Activated CD8-positive, alpha-beta memory T cell treated with anti-CD3 and anti-CD28 coated beads, Interleukin-2, amount 50 U/mL, for 1 hour (primary cell): ENCODE measurements around the gene C3orf62.
"Not testable (repeated sequence)": the region's sequence is repeated elsewhere in the genome, so short reads cannot be mapped to it uniquely, and the experiment has no call there.

ENCODE experiments used
- DNase-seq: peaks from one replicate; pipeline ENCODE4 v3.0.0-alpha.2; 2020; ENCODE audit errors: extremely low read depth

The C3orf62 gene

DNA sequence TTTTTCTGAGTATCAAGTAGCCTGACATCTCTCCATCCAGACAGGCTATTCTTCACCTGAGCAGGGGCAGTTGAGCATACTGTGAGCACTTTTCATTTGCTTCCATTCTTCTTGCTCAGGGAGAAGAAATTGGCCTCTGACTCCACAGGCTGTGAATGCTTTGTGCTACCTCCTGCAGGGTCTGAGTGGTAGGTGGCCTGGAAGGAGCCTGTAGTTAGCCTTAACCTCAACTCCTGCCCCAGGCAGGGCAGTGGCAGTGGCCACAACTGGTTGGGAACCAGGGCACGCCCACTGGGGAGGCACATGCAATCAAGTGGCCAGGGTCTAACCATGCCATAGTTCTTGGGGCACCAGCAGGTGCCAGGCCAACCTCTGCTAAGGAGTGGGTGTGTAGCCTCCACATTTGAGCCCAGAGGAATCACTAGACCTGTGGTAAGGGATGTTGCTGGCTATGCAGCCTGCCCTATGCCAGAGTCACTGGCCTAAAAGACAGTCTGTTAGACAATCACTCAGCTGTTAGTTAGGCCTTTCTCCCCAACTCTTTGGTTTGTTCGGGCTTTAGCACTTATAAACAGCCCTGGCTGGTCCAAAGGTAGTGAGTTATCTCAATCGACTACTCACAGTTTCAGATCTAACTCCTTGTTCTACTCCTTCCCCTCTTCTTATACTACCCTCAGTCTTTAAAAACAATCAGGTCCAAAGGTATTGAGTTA lies 7.4 kb downstream of the C3orf62 start:
- DNase-seq = no peak

- DNase-seq = no peak
These were observed 10.5 kb downstream of the C3orf62 start for GRCh38 chr3:49266410-49267095.

- DNase-seq = no peak
These were observed 11.2 kb downstream of the C3orf62 start for GRCh38 chr3:49265661-49266386.

- no peak for DNase-seq
These were observed 13.7 kb downstream of the C3orf62 start for GRCh38 chr3:49263159-49263889.

GRCh38 chr3:49260806-49261324 lies 16.2 kb downstream of the C3orf62 start:
- DNase-seq = no peak

DNA sequence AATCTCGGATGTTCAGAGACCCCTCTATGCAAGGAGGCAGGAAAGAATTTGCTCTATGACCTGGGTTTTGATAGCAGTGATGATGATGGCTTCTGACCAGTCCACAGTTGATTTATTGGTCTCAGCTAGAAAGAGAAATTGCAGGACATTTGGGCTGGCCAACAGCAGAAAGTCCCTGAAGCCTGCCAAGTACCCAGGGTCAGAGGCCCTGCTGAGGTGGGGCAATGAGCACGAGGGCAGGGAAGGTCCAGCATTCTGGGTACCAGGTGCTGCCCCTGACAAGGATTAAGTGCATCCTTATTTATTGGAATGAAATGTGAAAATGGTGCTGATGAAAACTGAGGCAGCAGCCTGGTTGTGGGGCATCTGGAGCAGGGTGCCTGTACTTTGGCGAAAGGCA lies 19.8 kb downstream of the C3orf62 start:
- no peak for DNase-seq

GRCh38 chr3:49255718-49256511 lies 21.1 kb downstream of the C3orf62 start:
- DNase-seq = no peak

GRCh38 chr3:49255112-49255511 lies 21.9 kb downstream of the C3orf62 start:
- DNase-seq = no peak

DNA sequence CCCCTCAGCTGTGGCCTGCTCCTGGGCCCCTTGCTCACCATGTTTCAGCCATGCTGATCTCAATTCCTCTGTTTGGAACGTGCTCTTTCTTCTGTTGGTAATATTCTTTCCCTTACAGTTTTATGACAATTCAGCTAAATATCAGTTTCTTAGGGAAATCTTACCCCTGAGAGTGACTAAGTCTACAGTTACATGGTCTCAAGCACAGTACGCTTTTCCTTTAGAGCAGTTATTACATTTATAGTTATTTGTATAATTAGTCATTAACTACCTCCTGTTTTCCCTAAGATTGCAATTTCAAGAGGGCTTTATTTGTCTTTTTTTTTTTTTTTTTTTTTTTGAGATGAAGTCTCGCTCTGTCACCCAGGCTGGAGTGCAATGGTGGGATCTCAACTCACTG lies 23.5 kb downstream of the C3orf62 start:
- DNase-seq = no peak

GRCh38 chr3:49248840-49249227 lies 28.2 kb downstream of the C3orf62 start:
- no peak for DNase-seq

DNA sequence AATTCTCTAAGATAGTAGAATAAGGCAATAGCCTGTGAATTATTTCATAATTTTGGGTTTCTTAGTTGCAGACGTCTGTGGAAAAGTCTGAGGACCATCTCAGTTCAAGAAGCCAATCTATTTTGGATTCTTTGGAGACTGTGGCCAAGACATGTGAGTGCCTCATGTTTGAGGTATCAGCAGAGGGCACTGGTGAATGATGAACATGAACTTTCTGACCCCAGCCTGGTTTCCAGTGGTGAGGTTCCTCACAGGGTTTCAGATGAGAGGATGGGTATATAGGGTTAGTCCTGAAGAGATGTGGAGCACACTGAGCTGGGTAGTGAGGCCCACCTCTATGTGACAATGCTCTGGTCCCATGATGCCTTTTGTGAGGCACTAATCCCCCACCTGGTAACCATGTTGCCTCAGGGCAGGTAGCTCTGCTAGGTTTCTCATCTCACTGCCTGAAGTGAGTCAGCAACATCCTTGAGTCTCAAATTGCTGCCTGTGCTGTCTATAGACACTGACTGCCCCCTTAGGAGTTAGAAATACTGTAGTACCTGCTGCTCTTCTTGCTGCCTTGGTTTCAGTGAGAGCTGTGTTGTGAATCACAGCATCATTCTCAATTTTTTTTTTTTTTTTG lies 32.3 kb downstream of the C3orf62 start:
- no peak for DNase-seq

DNA sequence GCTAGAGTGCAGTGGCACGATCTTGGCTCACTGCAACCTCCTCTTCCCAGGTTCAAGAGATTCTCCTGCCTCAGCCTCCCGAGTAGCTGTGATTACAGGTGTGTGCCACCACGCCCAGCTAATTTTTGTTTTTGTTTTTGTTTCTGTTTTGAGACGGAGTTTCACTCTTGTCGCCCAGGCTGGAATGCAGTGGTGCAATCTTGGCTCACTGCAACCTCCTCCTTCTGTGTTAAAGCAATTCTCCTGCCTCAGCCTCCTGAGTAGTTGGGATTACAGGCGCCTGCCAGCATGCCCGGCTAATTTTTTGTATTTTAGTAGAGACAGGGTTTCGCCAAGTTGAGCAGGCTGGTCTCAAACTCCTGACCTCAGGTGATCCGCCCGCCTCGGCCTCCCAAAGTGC lies 36.9 kb downstream of the C3orf62 start:
- DNase-seq = not testable (repeated sequence)

- DNase-seq = no peak
These were observed 38.5 kb downstream of the C3orf62 start for GRCh38 chr3:49238274-49239127.

GRCh38 chr3:49237344-49237743 lies 39.7 kb downstream of the C3orf62 start:
- DNase-seq = no peak

- no peak for DNase-seq
These were observed 40.8 kb downstream of the C3orf62 start for GRCh38 chr3:49236226-49236625.

DNA sequence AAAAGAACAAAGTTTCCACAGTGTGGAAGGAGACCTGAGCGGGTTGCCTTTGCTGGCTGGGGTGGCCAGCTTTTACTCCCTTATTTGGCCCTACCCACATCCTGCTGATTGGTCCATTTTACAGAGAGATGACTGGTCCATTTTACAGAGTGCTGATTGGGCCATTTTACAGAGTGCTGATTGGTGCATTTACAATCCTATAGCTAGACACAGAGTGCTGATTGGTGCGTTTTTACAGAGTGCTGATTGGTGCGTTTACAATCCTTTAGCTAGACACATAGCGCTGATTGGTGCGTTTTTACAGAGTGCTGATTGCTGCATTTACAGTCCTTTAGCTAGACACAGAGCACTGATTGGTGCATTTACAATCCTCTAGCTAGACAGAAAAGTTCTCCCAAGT lies 48.2 kb downstream of the C3orf62 start:
- not testable (repeated sequence) for DNase-seq

DNA sequence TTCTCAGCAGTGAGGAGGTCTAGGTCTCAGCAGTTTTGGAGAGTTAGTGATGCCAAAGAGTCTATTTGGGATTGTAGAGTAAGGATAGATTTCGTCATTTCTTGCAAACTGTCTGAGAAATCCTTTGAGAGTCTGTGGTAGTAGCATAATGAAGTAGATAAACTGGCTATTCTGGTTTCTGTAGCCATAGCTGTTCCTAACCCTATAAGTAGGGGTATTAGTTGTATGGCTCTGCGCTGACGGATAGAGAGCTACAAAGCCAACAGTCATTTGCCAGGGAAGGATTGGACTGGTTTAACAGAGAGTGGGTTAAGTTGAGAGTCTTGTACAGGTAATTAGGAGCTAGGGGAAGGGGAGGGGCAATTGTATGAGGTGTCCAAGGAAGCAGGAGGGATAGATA lies 55.0 kb downstream of the C3orf62 start:
- DNase-seq = no peak

GRCh38 chr3:49220985-49221563 lies 56.0 kb downstream of the C3orf62 start:
- DNase-seq = not testable (repeated sequence)

- no peak for DNase-seq
These were observed 57.9 kb downstream of the C3orf62 start for GRCh38 chr3:49219132-49219531.
